ENCODE measurements around the gene HECTD4. TPM values are rescaled to one million over a fixed set of nuclear protein-coding genes. Genes with fewer than 3 reads are reported as not detected.
A peak's percentile ranks its signal among the peaks of the same experiment; 100 is the strongest.

HECTD4 gene
- total RNA-seq, 1 donor from 2014 or later: 16.7 TPM

DNA sequence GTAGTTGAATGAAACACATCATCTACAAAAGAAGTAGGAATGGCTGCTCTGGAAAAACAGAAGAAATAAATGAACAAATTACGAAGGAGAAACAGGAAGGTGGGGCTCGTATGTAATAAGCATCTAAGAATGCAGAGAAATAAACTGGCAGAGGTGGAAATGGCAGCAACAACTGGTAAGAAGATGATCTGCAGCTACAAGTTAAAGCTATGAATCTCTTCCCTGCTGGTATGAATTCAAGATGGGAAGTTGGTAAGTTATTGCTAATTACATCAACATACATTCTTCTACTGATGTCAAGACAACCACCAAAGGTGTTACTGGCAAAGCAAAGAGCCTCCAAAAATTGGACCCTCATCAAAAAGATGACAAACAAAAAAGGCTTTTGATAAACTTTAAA is 59.8 kb downstream of the HECTD4 start:
- DNase-seq (ENCODE audit: low read depth in 2 of 2): no peak

DNA sequence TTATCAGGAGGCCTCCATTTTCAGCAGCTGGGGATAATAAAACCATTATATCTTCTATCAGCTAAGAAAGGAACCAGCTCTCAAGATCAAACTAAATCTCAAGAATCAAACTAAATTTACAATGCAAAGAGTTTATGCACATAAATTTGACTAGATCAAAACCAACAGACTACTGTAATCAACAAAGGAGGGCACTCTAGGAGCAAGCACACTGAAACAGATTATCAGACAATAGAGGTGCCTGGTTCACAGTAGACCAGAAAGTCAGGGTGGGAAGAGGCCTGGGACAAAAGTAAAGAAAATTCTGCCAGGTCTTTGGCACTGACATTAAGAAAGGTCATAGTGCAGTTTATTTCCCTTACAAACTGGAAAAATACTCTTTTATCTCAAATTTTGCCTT is 61.0 kb downstream of the HECTD4 start:
- no peak for DNase-seq (ENCODE audit: low read depth in 2 of 2)

DNA sequence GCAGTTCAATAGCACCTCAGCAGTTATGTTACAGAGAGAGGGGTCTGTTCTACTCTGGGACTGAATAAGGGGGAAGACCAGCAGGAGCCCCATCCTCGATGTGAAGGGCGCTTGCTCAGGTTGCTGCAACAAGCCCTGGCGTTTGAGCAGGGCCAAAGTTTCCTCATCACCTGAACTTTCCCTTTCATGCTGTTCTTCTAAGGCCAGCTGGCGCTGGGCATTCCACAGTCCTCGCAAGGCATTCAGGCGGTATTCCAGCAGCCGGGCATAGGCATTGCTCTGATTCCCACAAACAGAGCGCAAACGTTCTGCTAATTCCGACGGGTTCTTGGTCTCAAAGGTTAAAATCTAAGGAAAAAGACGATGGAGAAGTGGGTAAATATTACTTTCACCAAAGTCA is 62.8 kb downstream of the HECTD4 start:
- DNase-seq (ENCODE audit: low read depth in 2 of 2): no peak

DNA sequence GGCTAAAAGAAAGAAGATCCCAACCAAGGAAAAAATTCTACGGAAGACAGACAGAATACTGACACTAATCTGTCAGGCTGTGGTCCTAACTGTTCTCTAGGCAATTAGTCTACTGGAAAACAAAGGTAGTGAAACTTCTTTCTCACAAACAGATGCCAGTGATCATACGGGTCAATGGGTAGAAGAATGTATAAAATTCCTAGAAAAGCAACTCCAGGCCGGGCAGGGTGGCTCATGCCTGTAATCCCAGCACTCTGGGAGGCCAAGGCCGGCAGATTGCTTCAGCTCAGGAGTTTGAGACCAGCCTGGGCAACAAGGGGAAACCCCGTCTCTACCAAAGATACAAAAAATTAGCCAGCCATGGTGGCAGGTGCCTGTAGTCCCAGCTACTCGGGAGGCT is 64.8 kb downstream of the HECTD4 start:
- DNase-seq (ENCODE audit: low read depth in 2 of 2): no peak

GRCh38 chr12:112314981-112315380 is 67.2 kb downstream of the HECTD4 start:
- no peak for DNase-seq (ENCODE audit: low read depth in 2 of 2)

- DNase-seq (ENCODE audit: low read depth in 2 of 2): no peak
Observed at GRCh38 chr12:112309797-112310196, 72.4 kb downstream of the HECTD4 start.

DNA sequence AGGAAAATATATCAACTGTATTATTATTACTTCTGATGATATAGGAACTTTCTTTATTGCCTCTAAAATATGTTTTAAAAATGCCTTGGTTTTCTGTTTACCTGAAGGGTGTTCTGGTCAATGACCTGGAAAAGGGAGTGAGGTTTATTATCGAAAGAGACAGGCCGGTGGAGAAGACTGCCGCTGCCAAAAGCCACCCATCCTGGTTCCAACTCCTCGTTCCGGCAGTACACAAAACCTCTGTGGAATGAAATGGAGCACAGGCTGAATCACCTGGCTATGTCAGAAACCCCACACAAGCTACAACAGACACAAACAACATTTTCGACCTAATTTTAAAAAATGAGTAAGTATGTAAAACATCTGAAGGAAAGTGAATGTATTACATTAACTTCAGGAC is 73.6 kb downstream of the HECTD4 start:
- DNase-seq (ENCODE audit: low read depth in 2 of 2): no peak

GRCh38 chr12:112308161-112308560 is 74.1 kb downstream of the HECTD4 start:
- no peak for DNase-seq (ENCODE audit: low read depth in 2 of 2)

DNA sequence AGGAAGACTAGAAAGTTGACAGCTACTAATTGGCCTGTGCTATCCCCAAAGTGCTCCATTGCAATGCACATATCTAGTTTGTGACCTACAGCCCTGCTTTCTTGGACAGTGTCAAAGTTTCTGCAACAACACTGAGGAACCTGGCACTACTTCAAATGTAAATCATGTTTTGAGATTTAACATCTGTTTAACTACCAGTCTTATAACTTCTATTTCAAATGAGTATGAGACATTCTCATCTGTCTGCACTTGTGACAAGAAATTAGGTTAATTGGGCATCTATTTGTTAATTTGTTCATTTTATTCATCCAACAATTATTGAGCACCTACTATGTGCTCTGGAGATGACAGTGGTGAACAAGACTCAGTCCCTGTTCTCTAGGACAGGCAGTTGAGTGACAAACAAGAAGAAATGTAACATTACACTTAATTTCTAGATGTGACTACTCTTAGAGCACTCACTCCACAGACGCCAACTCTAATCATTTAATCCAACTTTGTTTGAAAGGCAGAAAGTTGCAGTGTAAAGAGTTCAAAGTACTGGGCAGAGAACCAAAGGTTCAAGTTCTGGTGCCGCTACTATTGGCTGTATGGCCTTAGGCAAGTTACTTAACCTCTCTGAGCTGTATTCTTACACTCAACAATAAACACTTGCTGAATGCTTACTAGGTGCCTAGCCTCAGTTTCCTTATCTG is 74.8 kb downstream of the HECTD4 start:
- no peak for DNase-seq (ENCODE audit: low read depth in 2 of 2)

DNA sequence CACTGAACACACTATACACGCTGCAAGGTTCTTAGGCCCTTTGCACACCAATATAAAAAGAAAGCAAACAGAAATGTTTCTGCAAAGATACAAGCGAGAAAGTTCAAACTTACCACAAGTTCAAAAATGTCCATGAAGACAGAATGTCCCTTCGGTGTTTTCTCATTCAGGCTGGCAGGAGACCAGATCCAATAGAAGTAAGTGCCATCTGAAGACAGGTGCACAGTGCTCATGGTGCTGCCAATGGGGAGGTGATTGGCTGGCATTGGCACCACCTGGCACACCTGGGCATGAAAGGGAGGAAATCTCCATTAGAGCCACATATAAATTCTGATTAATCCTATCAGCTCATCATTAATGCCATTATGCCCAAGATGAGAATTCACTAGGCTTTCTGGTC is 76.3 kb downstream of the HECTD4 start:
- no peak for DNase-seq (ENCODE audit: low read depth in 2 of 2)

DNA sequence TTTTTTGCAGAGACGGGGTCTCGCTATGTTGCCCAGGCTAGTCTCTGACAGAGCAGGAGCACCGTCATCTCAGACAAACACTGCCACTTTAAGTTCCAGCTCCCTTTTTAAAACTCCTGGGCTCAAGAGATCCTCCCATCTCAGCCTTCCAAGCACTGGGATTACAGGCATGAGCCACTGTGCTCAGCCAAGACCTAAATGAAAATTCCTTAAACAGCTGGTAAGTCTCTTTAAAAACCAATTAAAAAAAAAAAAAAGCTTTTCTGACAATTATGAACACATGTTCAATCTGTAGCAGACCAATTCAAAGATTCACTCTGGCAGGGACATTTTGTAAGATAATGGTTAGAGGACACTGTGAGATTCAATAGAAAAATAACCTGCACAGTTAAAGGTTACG is 77.8 kb downstream of the HECTD4 start:
- DNase-seq (ENCODE audit: low read depth in 2 of 2): no peak

DNA sequence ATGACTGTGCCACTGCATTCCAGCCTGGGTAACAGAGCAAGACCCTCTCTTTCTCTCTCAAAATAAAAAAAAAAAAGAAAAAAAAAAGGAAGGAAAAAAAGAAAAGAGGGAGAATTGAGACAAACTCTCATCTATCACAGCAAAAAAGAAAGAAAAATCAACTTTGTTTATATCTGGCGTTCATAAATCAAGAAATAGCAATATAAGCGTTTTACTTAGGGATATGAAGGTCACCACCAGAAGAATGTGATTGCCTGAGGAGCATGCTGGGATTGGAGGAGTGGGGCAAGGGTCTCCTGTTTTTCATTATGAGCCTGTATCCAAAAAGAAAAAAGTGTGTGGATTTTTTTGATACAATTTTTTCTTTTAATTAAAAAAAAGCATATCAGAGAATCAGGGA is 78.4 kb downstream of the HECTD4 start:
- no peak for DNase-seq (ENCODE audit: low read depth in 2 of 2)

- DNase-seq (ENCODE audit: low read depth in 2 of 2): peak; percentile 40 to 98
Observed at GRCh38 chr12:112303004-112303403, 79.2 kb downstream of the HECTD4 start.

GRCh38 chr12:112299704-112300103 is 82.5 kb downstream of the HECTD4 start:
- no peak for DNase-seq (ENCODE audit: low read depth in 2 of 2)

- no peak for DNase-seq (ENCODE audit: low read depth in 2 of 2)
Observed at GRCh38 chr12:112297188-112297587, 85.0 kb downstream of the HECTD4 start.

- DNase-seq (ENCODE audit: low read depth in 2 of 2): no peak
Observed at GRCh38 chr12:112296183-112296582, 86.0 kb downstream of the HECTD4 start.

DNA sequence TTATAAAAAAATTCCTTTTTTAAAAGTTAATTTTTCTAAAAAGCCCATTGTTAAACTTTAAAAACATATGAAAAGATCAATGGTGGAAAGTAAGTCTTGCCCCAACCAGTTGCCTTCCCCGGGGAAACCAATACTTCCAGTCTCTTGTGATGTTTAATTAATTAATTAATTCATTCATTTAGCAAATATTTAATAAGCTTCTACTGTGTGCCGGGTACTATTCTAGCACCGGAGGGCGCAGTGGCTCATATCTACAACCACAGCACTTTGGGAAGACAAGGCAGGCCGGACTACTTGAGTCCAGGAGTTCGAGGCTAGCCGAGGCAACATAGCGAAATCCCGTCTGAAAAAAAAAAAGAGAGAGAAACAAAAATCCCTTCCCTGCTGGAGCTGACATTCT is 87.4 kb downstream of the HECTD4 start:
- DNase-seq (ENCODE audit: low read depth in 2 of 2): peak; percentile 31 to 64

GRCh38 chr12:112288638-112289037 is 93.6 kb downstream of the HECTD4 start:
- DNase-seq (ENCODE audit: low read depth in 2 of 2): no peak

DNA sequence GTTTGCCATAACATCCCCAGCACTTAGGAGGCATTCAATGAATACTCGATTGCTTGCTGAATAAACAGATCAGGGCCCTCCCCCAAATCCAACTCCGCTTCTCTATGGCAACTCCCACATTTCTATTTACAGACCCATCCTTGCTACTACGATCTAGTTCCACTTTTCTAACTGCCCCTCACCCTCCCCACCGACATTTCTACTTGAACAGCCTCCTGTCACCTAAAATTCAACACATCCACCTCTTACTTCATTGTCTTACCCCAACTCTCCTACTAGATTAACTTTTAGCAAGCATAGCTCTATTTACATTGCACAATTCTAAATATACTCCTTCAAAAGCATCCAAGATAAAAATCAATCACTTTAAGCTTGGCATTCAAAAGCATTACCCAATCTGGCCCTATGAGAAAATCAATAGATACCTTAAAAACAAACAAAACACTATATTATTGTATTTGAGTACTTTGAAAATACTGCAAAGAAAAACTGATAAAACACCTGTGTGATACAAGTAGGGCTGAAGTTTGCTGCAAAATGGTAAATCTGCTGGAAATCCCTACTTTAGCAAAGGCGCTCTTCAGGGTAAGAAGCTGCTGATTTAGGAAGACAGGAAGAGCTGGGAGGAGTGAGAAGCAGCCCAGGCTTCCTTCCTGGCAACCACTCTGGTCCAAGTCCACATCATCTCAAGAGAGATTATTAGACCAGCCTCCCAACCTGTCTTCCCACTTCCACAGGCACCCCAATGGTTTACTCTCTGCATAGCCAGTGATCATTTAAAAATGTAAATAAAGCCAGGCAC is 96.4 kb downstream of the HECTD4 start:
- DNase-seq (ENCODE audit: low read depth in 2 of 2): no peak

DNA sequence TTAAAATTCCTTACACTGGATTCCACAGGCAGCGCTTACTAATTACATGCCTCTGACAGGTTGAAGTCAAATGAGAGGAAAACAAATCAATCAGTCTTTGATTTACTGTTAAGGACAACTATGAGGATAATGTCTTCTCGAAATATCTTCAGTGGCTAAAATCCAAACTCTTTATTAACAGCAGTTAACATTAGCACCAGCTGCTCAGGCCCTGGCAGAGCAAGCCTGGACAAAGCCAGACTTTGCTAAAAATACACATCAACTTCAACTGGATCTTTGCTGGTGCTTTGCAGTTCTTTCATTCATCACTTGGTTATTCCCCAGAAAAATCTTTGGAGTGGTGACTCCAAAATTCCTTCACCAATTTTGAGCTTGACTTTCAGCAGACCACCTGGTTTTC is 98.7 kb downstream of the HECTD4 start:
- no peak for DNase-seq (ENCODE audit: low read depth in 2 of 2)

DNA sequence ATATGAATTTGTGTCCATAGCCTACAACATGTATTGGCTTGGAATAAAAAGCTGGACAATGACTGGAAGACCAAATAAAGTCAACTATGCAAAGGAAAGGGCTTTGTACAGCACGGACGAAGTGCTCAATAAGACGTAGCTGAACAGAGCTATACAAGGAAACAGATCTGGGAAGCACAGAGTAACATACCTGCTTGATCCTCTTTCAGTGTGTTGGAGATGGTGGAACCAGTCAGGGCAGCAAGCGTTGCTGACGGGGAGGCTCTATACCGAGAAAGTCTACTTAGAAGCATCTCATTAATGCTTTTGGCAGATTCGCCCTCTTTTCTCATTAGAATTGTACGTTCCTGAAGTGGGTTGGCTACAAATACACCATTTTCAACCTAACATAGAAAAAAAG is 99.3 kb downstream of the HECTD4 start:
- no peak for DNase-seq (ENCODE audit: low read depth in 2 of 2)

GRCh38 chr12:112275836-112276235 is 106.4 kb downstream of the HECTD4 start:
- no peak for DNase-seq (ENCODE audit: low read depth in 2 of 2)

GRCh38 chr12:112275207-112275606 is 107.0 kb downstream of the HECTD4 start:
- no peak for DNase-seq (ENCODE audit: low read depth in 2 of 2)

Data from lung microvascular endothelial cell (primary cell).